GM21825 (cell line): Measurements from ENCODE around the gene RBMS3.
A peak's percentile ranks its signal among the peaks of the same experiment; 100 is the strongest.

Source experiments
- ATAC-seq: cut with Tn5 transposase; IDR thresholded peaks from one replicate; pipeline ENCODE4 v1.9.1; 2021; ENCODE audit warnings: mild to moderate bottlenecking, moderate library complexity; ENCODE audit not compliant: unreplicated experiment

The RBMS3 gene

DNA sequence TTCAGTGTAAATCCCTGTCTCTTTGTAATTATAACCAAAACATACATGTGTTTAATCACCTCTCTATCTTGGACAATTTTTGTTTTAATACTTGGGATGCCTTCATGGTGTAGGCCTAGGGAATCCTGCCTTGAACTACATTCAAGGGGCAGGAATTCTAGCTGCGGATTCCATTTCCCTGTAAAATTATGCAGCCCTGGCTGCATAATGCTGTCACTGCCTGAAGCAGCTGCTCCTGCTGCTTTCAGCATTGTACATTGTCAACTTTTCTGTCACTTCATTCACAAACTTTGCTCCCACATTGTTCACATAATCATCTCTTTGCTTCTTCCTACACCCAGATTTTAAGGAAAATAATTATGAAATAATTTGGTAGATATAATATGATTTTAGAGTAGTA lies 638.7 kb downstream of the RBMS3 start:
- ATAC-seq: no peak

DNA sequence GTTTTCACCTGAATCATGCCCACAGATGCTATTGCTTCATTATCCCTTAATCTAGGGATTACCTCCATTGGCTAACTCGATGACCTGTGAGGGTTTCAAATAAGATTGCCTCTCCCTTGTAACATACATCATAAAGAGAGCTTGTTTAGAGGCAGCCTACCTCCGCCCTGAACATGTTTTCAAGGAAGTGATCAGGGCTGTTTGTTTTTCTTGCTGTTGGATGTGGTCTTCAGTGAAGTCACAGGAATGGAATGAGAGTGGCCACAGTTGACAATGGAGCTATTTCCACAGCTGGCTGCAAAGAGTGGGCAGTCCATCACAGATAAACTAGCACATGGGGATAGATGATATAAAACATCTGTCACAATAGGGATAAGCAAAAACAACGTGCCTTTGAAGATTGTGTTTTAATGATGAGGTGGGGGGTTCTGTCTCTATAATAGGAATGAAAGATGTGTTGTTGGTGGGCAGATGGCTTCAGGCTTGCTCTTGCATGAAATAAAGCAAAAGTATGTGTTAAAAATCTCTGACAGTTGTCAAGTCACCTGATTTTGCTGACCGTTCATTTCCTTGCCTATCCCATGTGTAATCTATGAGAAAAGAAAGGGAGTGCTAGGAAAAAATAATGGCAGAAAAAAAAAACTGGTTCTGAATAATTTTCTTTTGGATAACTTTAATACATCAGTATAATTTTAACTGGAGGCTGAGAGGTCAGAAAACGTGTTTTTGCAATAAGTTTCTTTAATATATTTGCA lies 642.3 kb downstream of the RBMS3 start:
- ATAC-seq: no peak

DNA sequence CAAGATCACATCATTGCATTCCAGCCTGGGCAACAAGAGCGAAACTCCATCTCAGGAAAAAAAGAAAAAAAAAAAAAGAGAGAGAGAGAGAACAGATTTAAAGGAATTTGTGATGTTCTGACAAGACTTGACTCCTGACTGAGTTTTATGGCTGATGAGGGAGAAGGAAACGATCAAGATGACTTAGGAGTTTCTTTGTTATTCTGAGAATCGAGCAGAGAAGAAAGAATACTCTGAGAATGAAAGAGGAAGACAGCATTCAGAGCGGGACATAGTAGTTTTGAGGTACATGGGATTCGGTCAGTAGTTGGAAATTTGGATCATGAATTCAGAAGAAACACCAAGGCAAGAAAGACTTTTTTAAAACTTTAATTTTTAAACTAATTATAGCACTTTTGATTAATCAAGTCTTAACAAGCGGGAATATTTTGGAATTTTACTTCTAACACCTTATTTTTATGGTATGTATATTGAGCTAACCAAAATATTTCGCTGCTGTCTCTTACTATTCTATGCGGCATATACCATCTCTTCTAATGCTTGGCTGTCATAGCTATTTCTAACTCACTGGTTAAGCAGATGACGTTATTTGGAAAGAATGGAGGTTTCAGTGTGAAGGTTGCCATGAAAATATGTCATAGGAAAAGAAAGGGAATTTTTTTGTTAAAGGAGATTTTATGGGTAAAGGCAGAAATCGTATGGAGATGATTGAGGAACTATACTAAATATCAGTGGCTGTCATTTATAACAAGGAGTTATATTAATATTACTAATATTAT lies 644.1 kb downstream of the RBMS3 start:
- no peak for ATAC-seq

DNA sequence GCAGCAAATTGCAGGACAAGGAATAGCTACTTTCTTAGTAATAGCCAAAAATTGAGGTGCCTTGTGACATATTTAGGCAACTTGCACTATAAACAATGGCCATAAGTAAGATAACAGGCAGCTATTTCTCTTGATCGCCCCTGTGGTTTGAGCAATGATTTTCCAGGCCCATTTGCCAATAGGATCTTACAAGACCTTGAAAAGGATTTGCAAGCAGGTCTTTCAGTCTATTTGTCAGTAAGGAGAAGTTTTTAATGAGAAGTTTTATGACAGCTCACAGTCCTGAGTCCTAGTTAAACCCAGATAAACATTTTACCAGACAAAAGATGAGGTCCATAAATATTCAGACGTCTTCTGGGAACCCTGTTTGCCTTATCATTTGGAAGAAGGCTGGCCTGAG lies 645.5 kb downstream of the RBMS3 start:
- ATAC-seq: no peak

DNA sequence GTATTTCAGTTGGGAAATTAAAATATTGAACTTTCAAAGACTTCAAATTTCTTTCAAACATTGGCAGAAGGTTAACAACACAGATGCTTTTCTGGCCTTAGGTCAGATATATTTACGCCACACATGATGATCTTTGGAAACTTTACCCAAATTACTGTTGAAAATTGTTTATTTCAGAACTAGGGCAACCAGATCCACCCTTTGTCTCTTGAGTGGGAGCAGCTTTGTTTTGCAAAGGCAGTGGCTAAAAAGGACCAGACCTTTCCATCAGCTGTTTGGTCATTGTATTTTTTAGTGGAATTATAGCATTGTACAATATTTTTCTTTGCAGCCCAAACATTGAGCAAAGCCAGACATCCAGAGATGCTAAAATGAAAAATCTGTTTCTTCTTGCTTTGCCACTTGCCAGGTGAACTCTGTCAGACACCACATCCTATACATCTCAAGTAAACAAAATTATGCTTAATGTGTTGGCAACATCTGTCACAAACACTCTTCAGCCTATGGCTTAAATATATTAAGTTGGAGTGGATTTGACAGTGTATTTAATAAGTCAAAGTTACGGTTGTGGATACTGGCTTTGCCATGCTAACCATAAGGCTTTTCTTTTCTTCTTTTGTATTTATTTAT lies 651.9 kb downstream of the RBMS3 start:
- ATAC-seq: no peak

DNA sequence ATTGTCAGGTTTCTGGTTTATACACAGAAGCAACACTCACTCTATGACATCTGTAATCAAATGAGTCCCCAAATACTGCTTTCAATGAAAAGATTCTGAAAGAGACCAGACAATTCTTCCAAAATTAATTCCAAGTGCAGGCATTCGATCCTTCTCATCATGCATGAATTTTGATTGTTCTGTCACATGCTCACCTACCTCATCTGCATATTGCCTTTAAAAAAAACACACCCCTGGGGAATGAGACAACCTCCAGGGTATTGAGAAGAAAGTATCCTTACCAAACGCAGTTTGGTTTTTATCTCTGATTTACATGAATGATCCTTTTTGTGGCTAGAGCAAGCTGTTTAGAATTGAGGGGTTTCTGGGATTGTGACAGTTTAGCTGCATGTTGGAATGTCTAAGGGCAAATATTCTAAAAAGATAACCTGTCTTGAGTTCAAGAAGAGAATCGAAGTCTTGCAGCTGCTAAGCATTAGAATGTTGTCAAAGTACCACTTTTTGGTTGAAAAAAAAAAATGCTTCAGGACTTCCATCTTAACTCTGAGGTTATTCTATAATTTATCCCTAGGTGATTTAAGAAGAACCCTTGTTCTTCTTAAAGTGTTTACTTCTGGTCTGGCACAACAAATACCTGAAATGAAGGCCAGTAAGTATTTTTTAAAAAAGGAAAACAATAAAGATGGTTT lies 653.1 kb downstream of the RBMS3 start:
- ATAC-seq: no peak

DNA sequence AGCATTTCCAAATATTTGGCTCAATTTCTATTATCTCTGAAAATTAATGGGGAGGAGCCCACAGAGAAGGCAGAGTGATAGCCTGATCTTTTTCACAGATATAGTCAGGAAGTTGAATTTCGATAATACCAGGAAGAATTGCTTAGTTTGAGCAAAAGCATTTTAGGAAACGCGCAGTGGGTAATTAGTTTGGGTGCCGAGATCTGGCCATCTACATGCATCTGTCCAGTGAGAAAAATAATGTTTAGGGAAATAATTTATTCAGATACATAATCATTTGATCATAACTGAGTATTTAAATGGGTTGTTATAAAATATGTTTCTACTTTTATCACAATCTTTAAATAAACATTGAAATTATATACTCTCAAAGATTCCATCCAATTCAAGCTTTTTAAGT lies 653.9 kb downstream of the RBMS3 start:
- no peak for ATAC-seq

DNA sequence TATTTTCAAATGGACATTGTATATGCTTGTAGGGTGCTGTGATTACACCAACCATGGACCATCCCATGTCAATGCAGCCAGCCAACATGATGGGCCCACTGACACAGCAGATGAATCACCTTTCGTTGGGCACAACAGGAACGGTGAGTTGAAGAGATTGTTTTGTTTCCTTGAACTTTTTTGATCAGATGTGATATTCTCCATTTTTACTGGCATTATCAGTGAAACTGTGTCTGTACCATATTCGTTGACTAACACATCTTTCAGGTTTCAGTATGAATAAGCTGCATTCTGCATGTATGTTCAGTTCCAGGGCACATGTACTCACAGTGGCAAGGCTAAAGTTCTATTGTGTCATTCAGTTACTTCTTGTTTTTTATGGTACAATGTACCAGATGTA lies 655.2 kb downstream of the RBMS3 start:
- peak; percentile 85 for ATAC-seq

DNA sequence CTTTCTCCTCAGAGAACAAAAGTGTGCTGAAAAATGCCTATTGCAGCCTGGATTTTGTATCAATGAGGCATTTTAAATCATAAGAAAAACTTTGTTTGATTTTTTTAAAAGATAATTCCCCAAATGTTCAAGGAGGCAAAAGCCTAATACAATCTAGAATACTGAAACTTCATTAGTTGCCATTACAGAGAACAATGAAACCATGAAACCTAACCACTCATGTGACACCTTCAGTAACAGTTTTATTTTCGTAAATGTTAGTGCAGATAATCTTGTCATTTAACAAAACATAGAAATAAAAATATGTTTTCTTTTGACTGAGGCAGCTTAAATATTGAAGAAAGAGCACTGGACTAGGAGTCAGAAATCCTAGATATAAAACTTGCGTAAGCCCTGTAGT lies 655.9 kb downstream of the RBMS3 start:
- no peak for ATAC-seq

DNA sequence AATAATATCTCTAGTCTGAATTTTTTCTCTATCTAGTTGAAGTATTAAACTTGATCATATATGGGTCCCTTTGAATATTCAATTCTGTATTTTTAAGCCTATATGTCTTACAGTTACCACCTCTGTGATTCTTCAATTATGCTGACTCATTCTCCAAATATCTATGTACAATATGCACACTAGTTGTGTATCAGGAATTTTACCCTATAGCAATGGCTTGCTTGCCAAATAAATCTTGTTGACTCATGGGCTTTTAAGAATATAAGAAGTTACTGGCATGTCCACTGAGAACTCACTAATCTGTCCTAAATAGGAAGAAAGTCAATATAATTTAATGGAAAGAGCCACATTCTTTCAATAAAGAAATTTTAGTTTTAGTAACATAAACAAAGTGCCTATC lies 656.3 kb downstream of the RBMS3 start:
- ATAC-seq: no peak

DNA sequence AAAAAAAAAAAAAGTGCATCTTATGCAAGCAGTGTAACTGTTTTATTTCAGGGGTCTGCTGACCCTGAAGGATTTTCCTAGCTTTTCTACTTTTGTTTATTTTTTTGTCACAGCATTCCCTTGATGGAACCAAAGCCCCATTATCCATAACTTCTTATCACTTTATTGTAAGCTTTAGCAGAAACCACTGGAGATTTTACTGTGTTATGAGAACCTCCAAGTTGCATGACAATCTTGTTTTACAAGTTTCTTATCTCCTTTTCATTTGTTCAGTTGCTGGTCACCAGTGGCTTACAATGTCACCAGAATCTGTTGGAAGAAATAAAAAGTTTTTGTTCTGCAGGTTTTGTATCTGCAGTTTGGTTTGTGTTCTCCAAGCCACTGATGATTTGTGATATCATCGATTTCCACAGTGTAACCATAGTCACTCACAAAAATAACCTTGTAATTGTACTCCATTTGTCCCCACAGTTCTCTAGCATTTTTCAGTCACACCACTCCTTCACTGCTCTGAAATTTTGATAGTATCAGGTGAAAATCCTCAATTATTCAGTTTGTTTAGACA lies 660.0 kb downstream of the RBMS3 start:
- ATAC-seq: no peak

DNA sequence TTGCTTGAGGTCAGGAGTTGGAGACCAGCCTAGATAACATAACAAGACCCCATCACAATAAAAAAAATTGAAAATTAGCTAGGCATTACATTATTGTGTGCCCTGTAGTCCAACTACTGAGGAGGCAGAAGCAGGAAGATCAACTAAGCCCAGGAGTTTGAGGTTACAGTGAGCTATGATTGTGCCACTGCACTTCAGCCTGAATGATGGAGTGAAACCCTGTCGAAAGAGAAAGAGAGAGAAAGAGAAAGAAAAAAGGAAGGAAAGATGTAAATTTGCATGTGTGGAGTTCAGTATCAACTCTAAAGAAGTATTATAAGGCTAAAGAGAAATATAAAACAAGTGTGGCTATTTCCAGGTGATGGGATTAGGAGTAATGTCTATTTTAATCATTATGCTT lies 661.4 kb downstream of the RBMS3 start:
- ATAC-seq: no peak

DNA sequence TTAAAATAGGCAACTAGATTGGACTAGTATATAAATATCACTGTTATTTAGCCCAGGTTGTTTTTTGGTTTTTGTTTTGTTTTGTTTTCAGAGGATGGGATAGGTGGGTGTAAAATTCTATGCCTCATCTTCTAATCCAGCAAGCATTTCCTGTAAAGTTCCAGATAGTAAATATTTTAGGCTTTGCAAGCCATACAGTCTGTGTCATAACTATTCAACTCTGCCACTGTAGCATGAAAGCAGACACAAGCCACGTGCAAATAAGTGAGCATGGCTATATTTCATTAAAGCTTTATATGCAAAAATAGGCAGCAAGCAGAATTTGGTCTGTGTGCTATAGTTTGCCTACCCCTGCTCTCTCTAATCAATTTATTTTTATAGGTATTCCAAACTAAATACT lies 668.3 kb downstream of the RBMS3 start:
- ATAC-seq: no peak

DNA sequence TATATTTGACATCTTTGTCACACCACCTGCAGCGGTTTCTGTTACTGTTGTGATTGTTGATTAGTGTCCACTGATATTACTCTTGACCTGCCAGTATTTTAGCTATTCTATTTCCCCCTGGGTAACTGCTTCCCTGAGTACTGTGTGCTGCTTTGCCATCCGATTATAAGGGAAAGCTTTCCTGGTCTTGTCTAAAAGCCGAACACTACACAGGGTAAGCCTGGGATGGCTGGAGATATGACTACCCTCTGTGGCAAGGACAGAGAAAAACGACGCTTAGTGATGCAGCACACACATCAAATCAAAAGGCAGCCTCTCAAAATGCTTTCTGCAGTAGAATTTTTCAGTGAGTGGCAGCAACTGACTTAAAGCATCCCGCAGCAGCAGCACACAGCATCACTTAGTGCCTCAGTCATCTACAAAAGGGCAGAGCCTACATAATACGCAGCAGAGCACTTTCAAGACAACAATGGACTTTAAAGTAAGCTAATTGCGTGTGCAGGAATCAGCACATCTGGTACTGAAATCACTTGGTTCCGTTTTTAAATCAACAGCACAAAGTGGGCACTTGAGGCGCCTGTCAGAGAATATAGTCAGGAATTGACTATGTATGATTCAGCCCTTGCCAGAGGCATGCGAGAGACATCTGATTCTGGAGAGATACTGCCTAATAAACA lies 669.2 kb downstream of the RBMS3 start:
- no peak for ATAC-seq

DNA sequence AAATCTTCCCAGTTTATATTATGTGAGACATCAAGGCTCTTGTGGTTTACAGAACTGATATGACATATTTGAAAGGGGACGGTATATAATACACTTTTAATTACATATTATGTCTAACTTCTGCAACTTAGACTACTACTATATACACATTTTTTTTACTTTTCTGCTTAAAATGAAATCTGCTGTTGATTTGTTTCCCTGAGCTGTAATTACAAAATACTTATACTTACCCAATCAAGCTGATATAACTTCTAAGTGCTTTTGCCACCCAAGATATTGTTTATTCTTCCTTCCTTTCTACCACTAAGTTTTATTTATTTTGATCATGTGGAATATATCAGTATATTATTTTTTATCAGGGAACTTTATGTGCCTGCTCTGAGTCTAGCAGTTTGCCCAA lies 671.6 kb downstream of the RBMS3 start:
- ATAC-seq: no peak

DNA sequence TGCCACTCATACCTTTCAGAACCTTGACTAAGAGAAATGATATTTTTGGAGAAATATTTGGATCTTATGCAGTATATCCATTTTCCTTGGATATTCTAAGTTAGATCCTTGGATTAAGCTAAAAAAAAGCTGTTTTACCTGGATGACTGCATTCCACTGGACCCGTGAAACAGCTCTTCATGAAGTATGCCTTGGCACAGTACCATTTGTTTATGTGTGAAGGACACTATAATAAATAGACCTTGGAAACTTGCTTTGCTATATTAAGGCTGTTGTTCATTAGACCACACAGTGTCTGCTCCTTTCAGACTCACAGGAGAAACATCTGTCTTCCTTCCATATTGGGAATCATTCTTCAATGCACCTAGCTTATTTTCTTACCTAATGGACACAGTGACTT lies 674.5 kb downstream of the RBMS3 start:
- no peak for ATAC-seq

DNA sequence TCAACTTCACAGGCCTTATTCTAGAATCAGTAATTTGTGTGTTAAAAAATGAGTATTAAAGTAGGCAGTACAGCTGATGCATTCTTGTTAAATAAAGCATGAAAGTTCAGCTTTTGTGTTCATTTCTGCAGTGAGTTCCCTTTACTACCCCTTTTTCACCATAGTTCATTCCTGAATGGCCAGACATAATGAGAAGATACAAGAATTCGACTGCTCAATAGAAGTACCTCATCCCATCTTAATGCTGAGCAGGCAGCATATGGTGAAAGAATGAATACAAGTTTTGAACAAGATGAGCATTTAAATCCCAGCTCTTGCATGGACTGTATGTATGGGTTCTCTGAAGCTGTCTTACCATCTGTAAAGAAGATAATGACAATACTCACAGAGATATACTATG lies 677.9 kb downstream of the RBMS3 start:
- no peak for ATAC-seq

DNA sequence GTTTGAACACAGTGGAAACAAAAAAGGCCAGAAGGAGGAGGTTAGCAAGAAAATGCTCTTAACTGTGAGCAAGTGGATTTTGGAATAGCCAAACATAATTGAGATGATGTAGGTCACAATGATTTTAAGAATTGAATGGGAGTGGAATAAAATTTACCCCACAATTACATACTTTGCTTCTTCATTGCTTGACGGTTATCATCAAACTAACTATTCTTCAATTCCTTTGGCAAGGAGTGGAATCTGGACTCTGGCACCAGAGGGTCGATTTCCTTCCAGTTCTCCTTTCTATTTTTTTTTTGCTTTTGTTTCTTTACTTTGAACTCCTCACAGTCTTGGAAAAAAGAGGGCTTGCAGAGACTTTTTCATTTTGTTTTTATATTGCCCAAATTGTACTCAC lies 691.0 kb downstream of the RBMS3 start:
- ATAC-seq: no peak

DNA sequence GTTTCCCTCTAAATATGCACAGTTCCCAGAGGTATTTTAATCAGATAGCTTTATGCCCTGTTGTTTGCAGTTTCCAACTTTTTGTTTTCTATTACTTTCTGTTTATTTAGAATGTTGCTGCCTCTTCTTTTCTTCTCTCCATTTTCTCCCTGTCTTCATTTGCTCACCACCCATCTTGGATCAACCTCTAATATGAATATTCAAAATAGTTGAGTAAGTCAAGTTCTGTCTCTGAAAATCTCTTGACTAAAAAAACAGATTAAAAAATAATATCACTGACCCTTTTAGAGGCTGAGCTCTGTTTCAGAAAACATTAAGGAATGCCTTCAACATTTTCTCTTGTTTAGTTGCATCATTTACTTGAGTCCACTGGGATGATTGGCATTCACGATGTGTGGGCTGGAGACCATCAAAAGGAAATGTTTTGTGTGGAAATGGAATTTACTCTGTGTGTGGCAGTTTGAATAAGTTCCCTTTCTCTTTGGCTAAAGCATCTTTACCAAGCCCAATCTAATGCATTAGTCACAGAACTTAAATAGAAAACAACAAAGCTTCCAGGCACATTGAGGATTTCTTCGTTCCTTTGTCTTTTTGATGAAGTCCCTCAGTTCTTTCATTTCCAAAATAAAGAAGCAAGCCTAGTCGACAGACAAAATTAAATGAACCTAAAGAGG lies 691.6 kb downstream of the RBMS3 start:
- no peak for ATAC-seq

DNA sequence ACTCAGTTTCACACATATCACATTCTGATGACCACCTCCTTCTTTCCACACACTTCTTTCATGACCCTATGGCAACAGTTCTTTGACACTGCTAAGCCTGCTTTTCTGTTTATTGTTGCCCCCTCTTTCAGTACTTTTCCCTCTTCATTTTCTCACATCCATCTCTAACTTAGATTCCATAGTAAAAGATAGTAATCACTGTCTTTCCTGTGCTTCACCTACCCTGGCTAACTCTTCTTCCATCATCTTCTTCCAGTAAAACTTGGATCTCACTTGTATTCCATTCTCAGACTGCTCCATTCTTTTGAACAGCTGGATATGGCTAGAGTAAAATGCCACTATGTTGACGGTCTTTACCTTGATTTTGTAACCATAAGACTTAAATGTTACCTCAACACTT lies 692.9 kb downstream of the RBMS3 start:
- no peak for ATAC-seq
